Measurements from ENCODE around the gene FOXR1. TPM values are rescaled to one million over a fixed set of nuclear protein-coding genes. Genes with fewer than 3 reads are reported as not detected.
A peak's percentile ranks its signal among the peaks of the same experiment; 100 is the strongest.
"Not testable (repeated sequence)": the region's sequence is repeated elsewhere in the genome, so short reads cannot be mapped to it uniquely, and the experiment has no call there.

FOXR1 gene
- total RNA-seq, 1 experiment from 2014 or later, result not detected

DNA sequence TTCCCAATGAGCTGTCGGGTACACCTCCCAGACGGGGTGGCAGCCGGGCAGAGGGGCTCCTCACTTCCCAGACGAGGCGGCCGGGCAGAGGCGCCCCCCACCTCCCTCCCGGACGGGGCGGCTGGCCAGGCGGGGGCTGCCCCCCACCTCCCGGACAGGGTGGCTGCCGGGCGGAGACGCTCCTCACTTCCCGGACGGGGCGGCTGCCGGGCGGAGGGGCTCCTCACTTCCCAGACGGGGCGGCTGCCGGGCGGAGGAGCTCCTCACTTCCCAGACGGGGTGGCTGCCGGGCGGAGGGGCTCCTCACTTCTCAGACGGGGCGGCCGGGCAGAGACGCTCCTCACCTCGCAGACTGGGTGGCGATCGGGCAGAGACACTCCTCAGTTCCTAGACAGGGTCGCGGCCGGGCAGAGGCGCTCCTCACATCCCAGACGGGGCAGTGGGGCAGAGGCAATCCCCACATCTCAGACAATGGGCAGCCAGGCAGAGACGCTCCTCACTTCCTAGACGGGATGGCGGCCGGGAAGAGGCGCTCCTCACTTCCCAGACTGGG lies 20.0 kb downstream of the FOXR1 start:
- not testable (repeated sequence) for DNase-seq (ENCODE audit: low read depth)

DNA sequence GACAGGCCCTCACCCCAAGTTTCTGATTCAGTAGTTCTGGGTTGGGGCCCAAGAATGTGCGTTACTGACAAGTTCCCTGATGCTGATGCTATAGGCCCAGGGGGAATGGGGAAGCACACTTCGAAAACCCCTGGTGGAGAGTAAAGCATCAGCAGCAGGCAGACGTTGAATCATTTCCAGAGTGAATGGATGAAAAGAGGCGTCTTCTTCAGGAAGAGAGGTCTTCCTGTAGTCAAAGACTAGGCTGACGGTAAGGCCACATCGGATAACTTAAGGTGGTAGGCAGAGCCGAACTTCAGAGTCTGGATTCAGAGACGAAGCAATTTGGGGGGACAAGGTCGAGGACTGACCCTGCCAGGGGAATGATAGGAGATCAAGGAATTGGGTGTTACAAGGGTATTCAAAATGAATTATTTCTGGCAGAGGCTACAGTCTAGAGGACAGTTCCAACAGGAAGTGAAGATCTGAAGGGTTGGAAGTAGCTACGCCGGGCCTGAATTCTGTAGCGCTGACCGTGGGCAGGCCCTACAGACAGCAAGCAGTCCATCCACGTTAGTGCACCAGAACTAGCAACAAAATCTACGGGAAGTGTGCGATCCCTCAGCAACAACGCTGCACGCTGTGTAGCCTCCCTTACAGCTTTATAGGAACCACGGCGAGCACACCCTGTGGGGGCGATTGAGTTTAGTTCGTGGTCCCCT lies 25.5 kb downstream of the FOXR1 start:
- peak; percentile 52 for DNase-seq (ENCODE audit: low read depth)

DNA sequence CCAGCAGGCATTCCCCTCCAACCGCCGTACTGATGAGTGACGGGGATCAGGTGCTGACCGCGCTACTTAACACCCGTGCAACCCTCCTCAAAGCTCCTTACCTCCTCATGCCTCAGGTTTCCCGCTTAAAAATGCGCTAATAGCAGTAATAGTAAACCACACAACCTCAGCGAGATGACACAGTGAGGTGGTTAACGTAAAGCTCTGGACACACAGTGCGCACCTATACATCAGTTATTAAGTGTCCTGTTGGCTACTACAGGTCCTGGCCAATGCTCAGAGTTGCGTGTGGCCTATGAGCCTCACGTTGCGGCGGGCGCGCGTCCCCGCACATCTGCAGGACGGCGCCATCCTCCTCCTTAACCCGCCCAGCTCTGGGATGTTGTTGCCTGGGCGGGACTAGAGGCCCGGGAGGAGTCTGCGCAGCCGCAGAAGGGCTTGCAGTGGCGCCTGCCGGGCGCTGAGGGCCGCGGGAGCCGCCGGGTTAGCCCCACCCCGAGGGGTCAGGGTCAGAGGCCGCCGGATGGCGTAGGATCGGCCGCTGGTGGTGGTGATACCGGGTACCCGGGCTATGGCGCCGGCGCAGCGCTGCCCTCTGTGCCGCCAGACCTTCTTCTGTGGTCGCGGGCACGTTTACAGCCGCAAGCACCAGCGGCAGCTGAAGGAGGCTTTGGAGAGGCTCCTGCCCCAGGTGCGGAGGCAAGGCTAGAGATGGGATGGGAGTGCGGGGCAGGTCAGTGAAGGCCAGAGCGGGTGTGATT lies 26.2 kb downstream of the FOXR1 start, which contains the start of gene CENATAC:
CENATAC (plus strand) TSS at position 512 of the 761 bp plus-strand sequence; CDS start at position 572, 60 bp downstream.
- DNase-seq (ENCODE audit: low read depth), result peak; percentile 89

DNA sequence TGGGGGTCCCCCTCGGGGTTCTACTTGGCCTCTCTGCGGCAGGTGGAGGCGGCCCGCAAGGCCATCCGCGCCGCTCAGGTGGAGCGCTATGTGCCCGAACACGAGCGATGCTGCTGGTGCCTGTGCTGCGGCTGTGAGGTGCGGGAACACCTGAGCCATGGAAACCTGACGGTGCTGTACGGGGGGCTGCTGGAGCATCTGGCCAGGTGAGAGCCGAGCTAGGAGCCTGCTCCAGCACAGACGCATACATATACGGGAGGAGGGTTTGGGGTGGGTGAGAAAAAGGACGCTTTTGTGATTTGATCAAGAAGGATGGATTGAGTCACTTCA lies 26.8 kb downstream of the FOXR1 start:
- no peak for DNase-seq (ENCODE audit: low read depth)

DNA sequence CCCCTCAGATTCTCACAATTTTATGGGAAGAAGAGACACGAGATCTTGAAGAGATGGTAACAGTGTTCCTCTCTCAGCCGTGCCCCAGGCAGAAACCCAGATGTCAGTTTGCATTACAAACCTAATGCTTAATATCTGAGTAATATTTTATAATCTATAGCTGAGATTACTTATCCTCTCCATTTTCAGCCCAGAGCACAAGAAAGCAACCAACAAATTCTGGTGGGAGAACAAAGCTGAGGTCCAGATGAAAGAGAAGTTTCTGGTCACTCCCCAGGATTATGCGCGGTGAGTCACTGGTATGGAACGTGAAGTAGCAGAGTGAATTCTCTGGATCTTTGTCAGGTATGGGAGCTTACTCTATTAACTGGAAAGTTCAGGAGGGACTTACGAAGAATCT lies 27.3 kb downstream of the FOXR1 start:
- peak; percentile 68 for DNase-seq (ENCODE audit: low read depth)

DNA sequence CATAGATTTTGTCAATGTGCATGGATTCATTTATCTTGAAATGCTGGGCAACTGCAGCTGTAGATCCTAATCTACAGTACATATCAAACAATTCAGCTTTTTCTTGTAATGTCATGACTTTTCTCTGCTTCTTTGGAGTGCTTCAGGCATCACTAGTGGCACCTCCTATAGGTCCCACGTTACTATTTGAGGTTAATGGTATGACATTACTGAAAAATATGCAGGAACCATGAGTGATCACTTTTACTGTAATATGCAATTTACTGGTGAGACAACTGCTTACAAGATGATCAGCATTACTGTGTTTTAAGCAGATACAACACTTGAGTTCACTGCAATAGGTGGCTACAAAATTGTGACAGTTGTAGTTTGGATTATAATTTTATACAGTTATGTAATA lies 29.3 kb downstream of the FOXR1 start:
- DNase-seq (ENCODE audit: low read depth), result peak; percentile 26

GRCh38 chr11:119006656-119007055 lies 35.1 kb downstream of the FOXR1 start:
- DNase-seq (ENCODE audit: low read depth), result no peak

- DNase-seq (ENCODE audit: low read depth), result no peak
Measured at GRCh38 chr11:119011476-119012053, 40.0 kb downstream of the FOXR1 start.

- no peak for DNase-seq (ENCODE audit: low read depth)
Measured at GRCh38 chr11:119012629-119013170, 41.1 kb downstream of the FOXR1 start.

DNA sequence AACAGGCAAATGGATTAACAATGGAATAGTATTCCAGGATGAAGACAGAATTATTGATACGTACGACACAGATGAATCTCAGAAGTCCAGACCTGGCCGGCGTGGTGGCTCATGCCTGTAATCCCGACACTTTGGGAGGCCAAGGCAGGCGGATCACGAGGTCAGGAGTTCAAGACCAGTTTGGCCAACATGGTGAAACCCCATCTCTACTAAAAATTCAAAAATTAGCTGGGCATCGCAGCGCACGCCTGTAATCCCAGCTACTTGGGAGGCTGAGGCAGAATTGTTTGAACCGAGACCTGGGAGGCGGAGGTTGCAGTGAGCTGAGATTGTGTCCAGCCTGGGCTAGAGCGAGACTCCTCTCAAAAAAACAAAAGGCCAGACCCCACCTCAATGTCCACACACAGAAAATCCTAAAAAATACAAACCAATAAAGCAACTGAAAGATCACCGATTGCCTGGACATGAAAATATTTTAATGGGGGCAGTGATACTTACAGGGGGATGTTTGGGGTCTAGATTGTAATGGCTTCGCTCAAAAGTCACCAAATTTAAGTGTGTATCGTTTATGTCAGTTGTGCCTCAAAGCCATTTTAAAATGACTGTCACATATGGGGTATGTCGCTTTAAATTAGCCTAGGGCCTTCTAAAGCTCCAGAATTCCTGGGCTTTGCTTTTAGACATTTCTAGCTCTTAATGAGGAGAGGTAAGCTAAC lies 42.8 kb downstream of the FOXR1 start:
- DNase-seq (ENCODE audit: low read depth), result no peak

DNA sequence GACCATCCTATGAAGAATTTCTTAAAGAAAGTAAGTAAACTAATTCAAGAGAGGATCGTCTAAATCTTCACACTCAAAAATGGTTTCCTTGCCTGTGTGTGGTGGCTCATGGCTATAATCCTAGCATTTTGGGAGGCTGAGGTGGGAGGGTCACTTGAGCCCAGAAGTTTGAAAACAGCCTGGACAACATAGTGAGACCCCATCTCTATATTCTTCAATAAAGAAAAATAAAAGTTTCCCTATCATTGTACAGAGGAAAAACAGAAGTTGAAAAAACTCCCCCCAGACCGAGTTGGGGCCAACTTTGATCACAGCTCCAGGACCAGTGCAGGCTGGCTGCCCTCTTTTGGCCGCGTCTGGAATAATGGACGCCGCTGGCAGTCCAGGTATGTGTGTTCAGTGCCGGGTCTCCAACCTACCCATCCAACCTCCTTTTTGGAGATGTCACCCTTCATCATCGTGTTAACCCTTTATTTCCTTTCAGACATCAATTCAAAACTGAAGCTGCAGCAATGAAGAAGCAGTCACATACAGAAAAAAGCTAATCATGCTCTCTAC lies 43.6 kb downstream of the FOXR1 start:
- no peak for DNase-seq (ENCODE audit: low read depth)

DNA sequence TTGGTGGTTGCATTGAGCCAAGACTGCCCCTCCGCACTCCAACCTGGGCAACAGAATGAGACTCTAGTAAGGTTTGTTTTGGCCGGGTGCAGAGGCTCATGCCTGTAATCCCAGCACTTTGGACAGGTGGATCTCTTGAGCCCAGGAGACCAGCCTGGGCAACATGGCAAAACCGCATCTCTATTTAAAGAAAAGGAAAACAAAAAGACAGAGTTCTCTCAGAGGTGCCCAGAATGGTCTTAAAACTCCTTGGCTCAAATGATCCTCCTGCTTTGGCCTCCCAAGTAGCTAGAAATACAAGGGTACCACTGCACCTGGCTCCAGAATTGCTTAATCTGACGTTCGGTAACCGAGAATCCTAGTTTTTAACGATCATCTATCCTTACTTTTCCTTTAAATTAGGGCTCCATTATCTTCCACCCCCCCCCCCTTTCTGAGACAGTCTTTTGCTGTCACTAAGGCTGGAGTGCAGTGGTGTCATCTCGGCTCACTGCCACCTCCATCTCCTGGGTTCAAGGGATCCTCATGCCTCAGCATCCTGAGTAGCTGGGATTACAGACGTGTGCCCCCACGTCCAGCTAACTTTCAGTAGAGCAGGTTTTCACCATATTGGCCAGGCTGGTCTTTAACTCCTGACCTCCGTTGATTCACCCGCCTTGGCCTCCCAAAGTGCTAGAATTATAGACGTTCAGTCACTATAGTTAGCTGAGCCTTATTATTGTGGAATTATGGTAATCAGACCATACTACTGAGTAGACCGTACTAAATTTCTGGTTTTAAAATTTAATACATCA lies 44.9 kb downstream of the FOXR1 start:
- DNase-seq (ENCODE audit: low read depth), result no peak

GRCh38 chr11:119017377-119017776 lies 45.8 kb downstream of the FOXR1 start:
- not testable (repeated sequence) for DNase-seq (ENCODE audit: low read depth)

- peak; percentile 94 for DNase-seq (ENCODE audit: low read depth)
Measured at GRCh38 chr11:119018074-119018938, 46.7 kb downstream of the FOXR1 start, which contains the start of the genes RPS25 and TRAPPC4. RPS25 (minus strand) TSS chr11:119018343; CDS start chr11:119018284, 59 bp downstream. TRAPPC4 (plus strand) TSS chr11:119018766; CDS start chr11:119018796, 30 bp downstream.

DNA sequence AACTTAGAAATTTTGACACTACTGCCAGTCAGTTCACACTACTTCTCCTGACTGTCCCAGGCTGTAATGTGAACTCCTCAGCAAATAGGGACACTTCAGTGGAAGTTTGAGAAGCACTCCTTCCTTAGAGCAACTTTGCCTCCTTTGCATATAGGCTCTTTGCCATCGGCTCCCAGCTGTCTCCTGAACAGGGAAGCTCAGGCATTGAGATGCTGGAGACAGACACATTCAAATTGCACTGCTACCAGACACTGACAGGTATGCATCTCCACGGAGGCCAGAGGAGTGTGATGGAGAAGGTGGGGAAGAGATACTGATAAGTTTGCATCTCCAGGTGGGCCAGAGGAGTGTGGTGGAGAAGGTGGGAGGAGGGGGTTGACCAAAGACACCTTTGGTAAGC lies 48.4 kb downstream of the FOXR1 start:
- DNase-seq (ENCODE audit: low read depth), result no peak

GRCh38 chr11:119021631-119022030 lies 50.1 kb downstream of the FOXR1 start:
- no peak for DNase-seq (ENCODE audit: low read depth)

GRCh38 chr11:119023741-119024140 lies 52.2 kb downstream of the FOXR1 start:
- no peak for DNase-seq (ENCODE audit: low read depth)

DNA sequence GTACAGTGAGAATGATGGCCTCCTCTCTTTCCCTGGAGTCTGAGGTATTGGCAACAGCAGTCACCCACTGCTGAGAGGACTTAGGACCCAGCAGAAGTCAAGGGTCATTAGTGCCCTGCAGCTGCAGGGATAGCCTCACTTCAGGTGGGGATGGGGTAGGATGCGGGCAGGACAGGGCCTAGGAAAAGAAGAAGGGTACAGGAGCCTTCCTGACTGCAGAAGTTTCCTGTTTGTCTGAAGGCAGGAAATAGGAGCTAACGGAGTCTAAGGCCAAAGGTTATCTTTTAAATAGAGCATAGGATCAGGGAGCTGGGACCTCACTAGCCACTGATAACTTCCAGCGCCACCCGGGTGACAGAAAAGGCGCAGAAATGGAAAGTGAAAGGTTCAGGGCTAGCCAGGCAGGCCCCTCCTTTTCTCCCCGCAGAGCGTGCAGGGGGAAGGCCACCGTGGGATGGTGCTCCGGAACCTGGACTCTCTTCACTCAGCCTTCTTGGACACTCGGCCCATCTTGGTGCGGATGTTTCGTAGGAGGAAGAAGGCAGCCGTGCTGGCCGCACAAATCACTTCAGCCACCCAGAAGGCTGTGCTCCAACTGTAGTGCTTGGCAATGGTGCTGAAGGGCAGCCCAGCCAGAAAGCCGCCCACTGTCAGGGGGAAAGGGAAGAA lies 53.0 kb downstream of the FOXR1 start:
- no peak for DNase-seq (ENCODE audit: low read depth)

GRCh38 chr11:119025099-119025473 lies 53.5 kb downstream of the FOXR1 start:
- DNase-seq (ENCODE audit: low read depth), result no peak
